Measurements from ENCODE around the gene STXBP5.

Gene STXBP5

DNA sequence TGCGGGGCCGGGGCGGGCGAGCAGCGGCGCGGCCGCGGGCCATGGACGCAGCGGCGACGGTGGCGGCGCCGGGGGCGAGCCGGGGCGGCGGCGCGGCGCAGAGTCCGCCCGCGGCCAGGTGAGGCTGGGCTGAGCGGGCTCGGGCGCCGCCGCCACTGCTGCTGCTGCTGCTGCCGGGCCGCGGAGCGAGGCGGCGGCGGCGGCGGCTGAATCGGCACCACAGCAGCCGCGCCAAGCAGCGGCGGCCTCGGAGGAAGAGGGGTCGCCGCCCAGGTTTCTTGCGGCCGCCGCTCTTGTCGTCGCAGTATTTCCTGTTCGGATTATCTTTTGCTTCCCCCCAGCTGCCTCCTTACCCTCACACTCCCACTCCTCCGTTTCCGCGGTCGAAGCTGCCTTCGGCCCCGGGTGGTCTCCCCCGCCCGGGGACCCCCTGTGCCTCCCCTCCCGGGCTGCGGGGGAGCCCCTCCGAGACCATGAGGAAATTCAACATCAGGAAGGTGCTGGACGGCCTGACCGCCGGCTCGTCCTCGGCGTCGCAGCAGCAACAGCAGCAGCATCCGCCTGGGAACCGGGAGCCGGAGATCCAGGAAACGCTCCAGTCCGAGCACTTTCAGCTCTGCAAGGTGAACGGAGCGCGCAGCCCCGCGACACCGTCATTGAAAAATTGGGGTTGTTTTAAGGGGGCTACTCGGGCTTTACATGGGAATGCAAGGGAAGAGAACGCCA lies at the start of gene STXBP5:
Gene STXBP5 (plus strand): TSS at position 358 of the 726 bp plus-strand sequence. CDS start 116 bp downstream, at position 474.
- DNase-seq, result no peak

GRCh38 chr6:147154454-147154853 lies 49.8 kb upstream of the STXBP5 start:
- no peak for DNase-seq

DNA sequence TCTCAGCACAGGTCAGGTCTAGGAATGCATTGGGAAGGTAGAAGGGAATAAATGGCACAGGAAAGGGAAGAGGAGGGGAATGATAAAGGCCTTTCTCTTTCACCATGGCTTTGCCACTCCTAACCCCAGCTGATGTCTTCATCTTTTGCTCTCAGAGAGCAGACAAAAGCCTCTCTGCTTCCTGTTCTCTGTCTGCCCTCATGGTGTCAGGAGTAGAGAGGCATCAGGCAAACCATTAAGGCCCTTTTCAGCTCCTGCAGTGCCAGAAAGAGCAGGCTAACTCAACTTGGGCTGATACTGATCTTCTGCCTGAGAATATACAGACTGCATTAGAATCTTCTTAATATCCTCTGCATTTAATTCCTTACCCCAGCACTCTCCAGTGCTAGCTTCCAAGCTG lies 48.0 kb upstream of the STXBP5 start:
- DNase-seq, result no peak

DNA sequence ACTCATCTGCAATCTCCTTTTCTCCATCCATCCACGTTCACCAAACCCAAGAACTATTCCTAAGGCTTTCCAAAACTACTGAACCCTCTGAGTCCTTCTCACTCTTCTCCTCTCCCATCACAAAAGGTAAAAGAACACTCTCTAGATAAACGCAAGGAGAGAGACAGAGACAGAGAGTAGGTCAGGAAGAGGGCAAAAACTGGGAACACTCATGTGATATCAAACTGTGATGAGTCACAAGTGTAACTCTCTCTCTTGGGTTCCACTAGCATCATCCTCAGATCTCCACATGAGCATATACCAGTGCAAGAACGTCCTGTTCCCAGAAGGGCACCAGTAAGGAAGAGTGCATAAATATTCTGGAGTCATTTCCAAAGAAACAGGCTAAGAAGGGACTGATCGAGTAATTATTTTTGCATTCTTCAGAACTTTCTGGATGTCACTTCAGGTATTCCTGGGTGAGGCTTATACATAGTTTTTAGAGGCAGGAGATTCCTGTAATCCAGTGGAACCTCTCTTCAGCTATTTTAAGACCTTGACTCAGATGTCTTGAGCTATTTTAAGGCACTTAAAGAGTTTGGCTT lies 47.3 kb upstream of the STXBP5 start:
- no peak for DNase-seq

DNA sequence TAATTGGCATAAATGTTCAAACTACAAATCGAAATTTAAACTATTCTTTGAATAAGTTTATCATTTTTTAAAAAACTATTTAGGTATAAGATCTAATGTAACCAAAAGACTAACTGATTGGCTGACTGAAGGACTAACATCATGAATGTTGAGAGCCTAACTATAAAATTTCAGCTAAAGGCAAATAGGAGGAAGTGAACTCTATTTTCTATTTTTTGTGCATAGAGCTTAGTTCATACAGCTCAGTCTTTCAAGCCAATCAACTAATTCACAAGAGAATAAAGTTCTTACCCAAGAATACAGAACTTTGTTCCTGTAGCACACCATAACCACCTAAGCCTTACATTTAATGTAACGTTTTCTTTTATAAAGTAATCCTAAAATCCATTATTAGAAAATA lies 46.3 kb upstream of the STXBP5 start:
- DNase-seq, result no peak

DNA sequence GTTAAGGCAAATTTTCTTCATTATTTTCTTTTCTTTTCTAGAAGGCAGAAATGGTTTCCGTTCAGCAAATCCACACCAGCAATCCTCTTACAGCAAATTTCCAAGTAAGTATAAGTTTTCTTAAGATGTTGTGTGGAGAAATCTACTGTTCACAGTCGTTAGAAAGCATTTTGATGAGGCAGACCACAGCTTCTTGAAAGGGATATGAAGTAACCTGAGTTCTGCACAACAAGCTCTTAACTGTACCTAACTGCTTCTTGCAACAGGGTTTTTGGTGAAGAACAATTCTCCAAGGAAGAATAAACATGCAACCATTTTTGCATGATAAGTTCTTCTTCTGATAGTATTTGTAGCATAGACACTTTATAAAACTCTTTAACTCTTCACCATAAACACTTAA lies 45.3 kb upstream of the STXBP5 start:
- no peak for DNase-seq

DNA sequence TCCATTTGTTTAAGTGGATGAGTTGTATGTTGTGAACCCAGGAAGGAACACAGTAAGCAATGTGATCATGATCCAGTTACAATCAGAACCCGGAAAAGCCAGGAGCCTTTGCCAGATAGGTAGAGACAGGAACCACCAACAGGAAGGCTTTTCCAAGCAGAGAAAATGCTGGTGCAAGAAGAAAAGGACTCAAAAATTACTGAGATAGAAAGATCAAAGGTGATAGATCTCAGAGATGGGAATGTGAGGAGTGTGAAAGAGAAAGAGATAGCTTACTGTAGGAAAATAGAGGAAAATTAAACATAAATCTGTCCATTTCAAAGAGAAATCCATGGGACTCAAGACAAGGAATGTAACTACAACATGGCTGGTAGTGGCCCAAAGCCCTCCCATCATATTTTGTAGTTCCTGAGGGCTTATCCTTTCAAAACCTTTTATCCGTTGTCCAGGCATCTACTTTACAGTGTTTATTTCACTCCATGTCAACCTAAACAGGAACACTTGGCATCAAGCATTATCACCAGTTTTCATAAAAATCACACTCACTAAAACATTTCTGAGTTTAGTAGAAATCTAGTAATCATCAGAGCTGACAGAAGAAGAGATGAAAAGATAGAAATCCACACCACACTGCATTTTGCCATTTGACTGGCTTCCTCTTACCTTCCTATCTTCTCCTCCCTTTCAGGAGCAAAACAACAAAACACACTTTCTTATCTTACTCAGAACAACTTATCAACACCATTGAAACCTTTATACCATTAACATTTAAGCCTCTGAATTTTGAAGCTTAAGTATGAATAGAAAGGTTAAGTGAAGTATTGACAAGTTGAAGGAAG lies 44.5 kb upstream of the STXBP5 start:
- no peak for DNase-seq

DNA sequence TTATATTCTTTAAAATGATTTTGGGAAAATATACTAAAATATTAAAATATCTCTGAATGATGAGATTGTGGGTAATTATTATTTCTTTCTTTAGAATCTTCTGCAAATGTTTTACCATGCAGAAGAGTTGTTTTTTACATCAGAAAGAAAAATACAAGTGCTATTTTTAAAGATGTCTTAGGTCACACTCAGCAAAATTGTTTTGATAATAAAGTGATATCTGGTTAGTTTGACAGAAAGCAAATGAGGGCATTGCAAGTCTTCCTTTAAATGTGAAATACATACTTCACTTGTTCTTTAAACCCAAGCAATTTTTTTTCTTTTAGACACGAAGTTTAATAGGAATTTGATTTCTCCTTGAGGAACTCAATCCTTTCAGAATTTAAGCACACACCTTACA lies 43.6 kb upstream of the STXBP5 start:
- no peak for DNase-seq

DNA sequence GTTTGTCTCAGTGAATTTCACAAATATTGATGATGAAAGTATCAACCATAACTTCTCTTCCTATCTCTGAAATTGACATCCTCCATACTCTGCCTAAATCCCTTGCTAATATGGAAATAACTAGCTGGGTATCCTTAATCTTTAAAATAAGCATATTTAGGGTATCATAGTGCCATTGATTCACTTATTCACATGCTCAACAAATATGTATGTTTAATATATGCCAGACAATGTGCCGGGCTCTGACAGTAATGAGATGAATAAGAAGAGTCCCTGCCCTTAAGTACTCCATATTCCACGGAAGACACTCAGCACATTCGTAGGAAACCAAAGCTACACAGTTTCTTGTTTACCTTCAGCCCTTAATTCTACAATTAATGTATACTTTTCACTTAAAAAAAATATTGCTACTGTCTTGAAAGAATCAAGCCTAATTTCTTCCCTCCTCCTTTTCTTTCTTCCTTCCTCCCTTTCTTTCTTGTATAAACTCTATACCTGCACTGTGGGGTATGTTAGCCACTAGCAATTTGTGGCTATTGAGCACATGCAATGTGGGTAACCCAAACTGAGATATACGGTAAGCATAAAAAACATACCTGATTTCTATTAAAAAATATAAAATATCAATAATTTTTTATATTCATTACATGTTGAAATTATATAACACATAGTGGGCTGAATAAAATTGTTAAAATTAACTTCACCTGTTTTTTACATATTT lies 42.8 kb upstream of the STXBP5 start:
- no peak for DNase-seq

DNA sequence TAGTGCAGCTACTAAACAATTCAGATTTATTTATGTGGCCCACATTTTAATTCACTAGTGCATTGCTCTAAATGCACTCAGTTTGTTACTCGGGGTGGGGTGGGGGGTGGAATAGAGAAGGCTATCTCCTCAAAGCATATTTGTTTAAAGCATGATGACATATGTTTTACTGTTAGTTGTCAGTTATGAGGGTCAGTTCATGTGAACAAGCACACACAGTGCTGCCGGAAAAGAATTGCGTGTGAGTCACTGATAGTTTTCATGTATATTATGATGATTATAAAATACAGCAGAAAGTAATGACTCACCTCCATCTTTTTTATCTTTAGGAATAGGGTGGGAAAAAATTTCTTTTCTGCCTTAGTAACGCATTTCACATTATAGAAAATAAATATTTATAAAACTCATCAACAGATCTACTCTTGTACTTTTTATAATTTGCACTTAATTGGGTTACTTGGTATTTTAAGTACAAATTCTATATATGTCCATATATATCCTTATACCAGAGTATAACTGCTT lies 42.2 kb upstream of the STXBP5 start:
- DNase-seq, result no peak

GRCh38 chr6:147164761-147165160 lies 39.5 kb upstream of the STXBP5 start:
- no peak for DNase-seq

DNA sequence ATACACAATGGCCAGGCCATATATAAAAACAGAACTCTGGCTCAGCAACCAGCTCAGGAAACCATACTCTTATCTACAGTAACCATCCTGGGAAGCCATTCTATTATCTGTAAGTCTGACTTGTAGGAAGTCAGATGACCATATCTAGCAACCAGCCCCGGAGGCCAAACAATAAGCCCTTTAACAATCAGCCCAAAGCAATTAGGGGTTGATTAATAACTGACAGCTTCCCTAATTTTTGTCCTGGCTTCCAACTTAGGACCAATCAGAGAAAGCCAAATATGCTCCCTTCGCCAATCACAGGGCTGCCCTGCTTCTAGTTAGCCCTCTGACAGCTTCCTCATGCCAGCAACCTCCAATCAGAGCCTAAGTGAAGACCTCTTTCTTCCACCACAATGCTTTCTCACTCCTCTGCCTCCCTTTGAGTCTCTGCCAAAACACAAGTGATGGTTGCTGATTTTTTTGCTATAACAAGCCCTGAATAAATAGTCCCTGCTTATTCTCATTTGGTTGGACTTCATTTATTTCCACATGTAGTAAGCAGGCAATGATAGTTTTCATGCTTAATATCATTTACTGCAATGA lies 37.8 kb upstream of the STXBP5 start:
- no peak for DNase-seq

- DNase-seq, result no peak
Measured at GRCh38 chr6:147166992-147167391, 37.2 kb upstream of the STXBP5 start.

DNA sequence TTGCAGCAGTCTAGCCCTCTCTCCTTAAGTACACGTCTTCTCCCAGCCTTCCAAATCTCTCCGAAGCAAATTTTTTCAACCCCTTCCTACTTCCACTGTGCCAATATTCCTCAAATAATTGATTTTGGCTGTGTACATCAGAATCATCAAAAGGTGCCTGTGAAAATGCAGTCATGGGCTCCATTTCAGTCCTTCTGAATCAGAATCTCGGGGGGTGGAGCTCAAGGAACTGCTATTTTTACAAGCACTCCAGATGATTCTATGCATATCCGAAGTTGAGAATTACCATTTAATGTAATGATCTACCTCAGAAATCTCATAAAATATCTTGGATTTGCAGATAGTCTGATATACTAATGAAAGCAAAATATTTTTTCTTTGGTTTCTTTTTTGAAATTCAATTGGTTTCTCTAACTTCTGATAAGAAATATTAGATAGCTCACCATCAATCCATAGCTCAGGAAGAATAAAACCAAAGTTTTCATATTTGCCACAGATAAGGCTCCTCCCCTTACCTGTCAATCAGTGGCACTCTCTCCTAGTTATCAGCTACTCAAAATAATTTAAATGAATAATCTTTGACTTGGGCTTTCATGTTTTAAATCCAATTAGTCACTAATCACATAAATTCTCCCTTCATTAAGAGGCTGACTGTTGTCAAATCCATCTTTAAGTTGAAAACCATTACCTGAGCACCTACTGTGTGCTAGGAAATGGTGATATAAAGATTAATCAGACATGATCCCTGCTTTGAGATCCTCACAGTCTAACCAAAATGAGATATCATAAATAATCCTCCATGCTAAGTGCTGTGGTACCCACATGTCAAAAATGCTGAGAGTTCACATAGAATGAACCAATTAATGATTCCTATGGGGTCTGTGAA lies 36.4 kb upstream of the STXBP5 start:
- no peak for DNase-seq

GRCh38 chr6:147169529-147169928 lies 34.7 kb upstream of the STXBP5 start:
- no peak for DNase-seq

DNA sequence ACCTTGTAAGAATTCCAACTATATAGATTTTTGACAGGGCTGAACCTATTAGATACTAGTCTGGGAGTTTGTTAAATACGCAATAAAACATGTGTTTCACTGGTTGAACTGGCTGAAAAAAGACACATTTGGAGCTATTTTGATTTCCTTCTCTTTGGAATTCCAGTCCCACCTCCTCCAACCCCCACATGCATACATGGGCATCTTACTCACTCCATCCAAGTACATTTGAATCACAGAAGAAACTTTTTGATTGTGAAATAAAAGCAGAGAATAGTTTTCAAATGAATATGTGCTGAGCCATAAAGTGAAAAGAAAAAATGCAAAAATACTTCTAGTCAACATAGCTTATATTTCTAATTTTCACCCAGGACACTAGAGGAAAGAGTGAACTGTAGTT lies 33.9 kb upstream of the STXBP5 start:
- DNase-seq, result no peak

DNA sequence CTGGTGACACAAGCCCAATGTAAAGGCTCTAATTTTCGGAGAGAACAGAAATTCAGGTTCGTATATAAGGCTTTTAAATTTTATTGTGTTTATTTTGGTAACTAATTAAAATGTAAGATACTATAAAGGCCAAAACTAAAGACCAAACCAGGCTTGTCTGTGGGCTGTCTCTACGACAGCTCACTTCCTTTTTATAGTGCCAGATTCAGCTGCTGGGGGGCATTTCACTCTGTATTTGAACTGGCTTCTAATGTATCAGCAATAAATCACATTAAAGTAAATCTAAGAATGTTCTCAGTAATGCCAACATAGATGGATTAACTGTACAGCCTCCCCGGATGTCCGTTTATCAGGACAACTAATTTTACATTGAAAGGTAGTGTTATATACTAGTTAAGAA lies 31.1 kb upstream of the STXBP5 start:
- no peak for DNase-seq

DNA sequence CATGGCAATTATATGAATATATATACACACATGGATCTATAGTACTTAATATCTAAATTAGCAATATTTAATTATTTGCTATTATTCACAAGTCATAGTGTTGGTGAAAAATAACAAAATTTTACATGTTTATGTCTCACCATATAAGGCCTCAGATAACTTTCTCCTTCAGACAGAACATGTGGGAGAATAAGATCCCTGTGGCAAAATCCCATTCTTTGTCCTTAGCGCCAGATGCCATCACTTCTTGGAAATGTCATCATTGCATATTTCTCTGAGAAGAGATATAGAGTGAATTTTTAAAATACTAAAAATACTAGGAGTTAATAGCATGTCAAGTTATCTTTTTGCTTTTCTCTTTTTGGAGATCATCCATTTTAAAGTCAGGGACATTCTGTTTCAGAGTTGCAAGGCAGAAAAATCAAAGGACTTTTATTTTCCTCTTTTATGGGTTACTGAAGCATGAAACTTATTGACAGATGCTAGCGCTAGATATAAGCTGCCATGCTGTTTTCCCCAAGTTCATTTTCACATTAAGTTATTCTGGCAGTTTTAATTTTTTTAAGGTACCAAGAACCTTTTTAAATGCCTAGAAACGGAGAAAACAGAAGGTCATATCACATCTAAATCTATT lies 30.4 kb upstream of the STXBP5 start:
- no peak for DNase-seq

DNA sequence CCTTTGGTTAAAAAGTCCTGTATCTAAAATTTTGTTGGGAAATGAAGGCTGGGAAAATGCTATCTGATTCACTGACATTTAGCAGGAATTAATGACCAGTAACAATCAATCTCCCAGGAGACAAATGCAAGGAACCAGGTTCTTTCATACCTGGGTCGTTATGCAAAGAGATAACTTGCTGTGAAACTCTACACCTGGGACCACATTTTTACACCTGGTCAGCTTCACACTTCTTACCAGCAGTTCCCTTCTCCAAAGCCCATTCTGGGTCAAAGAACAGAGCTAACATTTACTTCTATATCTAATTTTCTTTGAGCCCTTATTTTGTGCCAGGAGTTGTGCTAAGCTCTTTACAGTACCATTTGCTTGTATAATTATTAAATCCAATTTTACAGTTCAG lies 27.4 kb upstream of the STXBP5 start:
- DNase-seq, result no peak

DNA sequence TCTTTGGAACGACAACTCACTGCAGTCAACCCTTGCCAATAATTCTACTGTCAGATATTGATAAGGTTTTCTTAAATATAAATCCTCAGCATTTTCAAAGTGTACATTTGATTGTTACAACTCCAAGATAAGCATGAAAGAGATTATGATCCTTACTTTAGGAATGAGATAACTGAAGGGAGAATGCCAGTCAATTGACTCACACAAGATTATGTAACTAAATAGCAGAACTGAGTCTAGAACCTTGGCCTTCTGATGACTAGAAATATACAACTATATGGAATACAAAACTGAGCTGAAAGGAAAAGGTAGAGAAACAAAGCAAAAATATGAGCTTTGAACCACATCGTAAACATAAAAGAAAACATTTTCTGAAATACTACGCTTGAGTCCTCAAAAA lies 26.9 kb upstream of the STXBP5 start:
- no peak for DNase-seq

GRCh38 chr6:147178355-147178754 lies 25.9 kb upstream of the STXBP5 start:
- no peak for DNase-seq
